Karpas-422 (cell line): ENCODE measurements around the gene ARMC8. TPM values are rescaled to one million over a fixed set of nuclear protein-coding genes. Genes with fewer than 3 reads are reported as not detected.

Source experiments
- DNase-seq: peaks from one replicate; pipeline ENCODE4 v3.0.0-alpha.2; 2015
- H2AFZ ChIP-seq: fragments of 200-600 bp; sonication (generic); 2 replicates; pipeline ENCODE4 v1.6.1; 2014; ENCODE audit warnings: antibody characterized with exemption, low read length, mixed read lengths
- H3K27ac ChIP-seq: fragments of 200-600 bp; sonication (generic); 2 replicates; pipeline ENCODE4 v1.5.1; 2014; ENCODE audit warnings: mild to moderate bottlenecking, low read length, moderate library complexity
- H3K27me3 ChIP-seq: fragments of 200-600 bp; sonication (generic); 2 replicates; pipeline ENCODE4 v1.6.1; 2014; ENCODE audit warnings: low read length, mixed read lengths
- H3K36me3 ChIP-seq: fragments of 200-600 bp; sonication (generic); 2 replicates; pipeline ENCODE4 v1.6.1; 2014; ENCODE audit warnings: low read length, mixed read lengths; ENCODE audit not compliant: insufficient read depth
- H3K4me1 ChIP-seq: fragments of 200-600 bp; sonication (generic); 2 replicates; pipeline ENCODE4 v1.6.1; 2014; ENCODE audit warnings: mild to moderate bottlenecking, low read length, mixed read lengths
- H3K4me2 ChIP-seq: fragments of 200-600 bp; sonication (generic); 2 replicates; pipeline ENCODE4 v1.6.1; 2014; ENCODE audit warnings: low read length, low read depth, mild to moderate bottlenecking; ENCODE audit not compliant: poor library complexity, severe bottlenecking
- H3K4me3 ChIP-seq: fragments of 200-600 bp; sonication (generic); 2 replicates; pipeline ENCODE4 v1.5.1; 2014; ENCODE audit warnings: mild to moderate bottlenecking, antibody characterized with exemption, low read length, mixed read lengths
- H3K79me2 ChIP-seq: fragments of 200-600 bp; sonication (generic); 2 replicates; pipeline ENCODE4 v1.6.1; 2014; ENCODE audit warnings: mild to moderate bottlenecking, low read length, mixed read lengths
- H3K9ac ChIP-seq: fragments of 200-600 bp; sonication (generic); 2 replicates; pipeline ENCODE4 v1.6.0; 2014; ENCODE audit warnings: low read length
- H3K9me2 ChIP-seq: fragments of 200-600 bp; sonication (generic), shearing (Covaris generic); replicated peaks from 2 replicates; pipeline ENCODE4 v1.6.0; 2014; ENCODE audit warnings: mild to moderate bottlenecking, low read length, moderate library complexity; ENCODE audit not compliant: insufficient read depth
- H3K9me3 ChIP-seq: fragments of 300-700, 200-600 bp; sonication (generic); 2 replicates; pipeline ENCODE4 v1.6.1; 2014; ENCODE audit warnings: low read length, mixed read lengths
- H4K20me1 ChIP-seq: fragments of 200-600 bp; sonication (generic); 2 replicates; pipeline ENCODE4 v1.6.1; 2014; ENCODE audit warnings: mild to moderate bottlenecking, antibody characterized with exemption, low read length, low read depth; ENCODE audit not compliant: insufficient read depth
- total RNA-seq: library from RNA; depleted of rRNA; stranded (reverse); fragments of >200 nt; shearing (Covaris generic); gene quantifications from 2 replicates; pipeline ENCODE4 v1.2.3, GENCODE V29; 2014; ENCODE audit warnings: low replicate concordance; rRNA removed

ARMC8 gene
- total RNA-seq, 1 experiment from 2014 or later: 64.0 TPM

DNA sequence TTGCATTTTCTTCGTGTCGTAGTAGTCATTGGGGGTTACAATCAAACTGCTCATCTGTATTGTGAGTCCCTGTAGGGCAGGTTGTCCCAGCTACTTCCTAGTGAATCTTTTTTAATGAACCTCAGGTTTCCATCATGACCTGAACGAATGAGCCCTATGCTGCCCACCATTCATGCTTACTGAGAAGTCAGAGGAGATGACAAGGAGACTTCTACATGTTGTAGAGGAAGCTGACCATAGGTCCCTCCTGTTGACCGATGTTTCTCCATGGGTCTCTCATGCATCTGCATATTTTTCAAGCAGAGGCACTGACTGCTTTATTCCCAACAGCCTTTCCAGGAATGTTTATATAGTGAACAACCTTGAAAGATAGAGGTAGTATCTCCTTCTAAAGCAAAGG lies 147.5 kb downstream of the ARMC8 start:
- no peak overlapping the region for H2AFZ ChIP-seq

DNA sequence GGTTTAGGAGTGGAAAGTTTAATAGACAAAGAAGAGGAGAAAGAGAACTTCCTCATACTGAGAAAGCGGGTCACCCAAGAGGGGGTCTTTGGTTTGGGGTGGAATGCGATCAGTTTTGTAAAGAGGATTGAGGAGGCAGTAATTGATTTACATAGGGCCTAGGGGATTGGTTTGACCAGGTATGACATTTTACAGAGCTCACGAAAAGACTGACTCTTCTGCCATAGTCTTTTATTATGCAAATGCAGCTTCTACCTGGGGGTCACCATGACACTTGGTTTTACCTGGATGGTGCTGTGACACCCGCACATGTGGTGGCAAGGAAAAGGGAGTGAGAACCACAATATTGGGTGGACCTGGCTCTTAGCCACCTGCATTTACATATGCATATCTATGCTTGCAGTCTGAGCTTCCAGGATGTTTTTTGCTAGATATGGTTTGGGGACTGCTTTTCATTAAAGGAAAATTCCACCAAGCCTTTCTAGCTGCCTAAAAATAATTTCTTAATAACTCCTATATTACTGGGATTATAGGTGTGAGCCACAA lies 149.4 kb downstream of the ARMC8 start:
- Histone ChIP-seq H2AFZ (no peak overlapping the region), H4K20me1 (no peaks in the 10 kb centered on the region), H3K4me3 (no peak overlapping the region), H3K4me1 (peaks cover 8% of the 10 kb centered on the region), H3K4me2 (no peak overlapping the region), H3K27me3 (no peaks in the 10 kb centered on the region), H3K9me3 (no peaks in the 10 kb centered on the region), H3K9ac (no peak overlapping the region), H3K9me2 (no peaks in the 10 kb centered on the region), H3K27ac (no peak overlapping the region), H3K79me2 (no peaks in the 10 kb centered on the region), H3K36me3 (no peaks in the 10 kb centered on the region)
- DNase-seq: no peak

More for the DNA sequence above, 147.5 kb downstream of the ARMC8 start:
- Histone ChIP-seq H3K36me3 (no peaks in the 10 kb centered on the region), H3K9ac (no peak overlapping the region), H3K4me1 (peaks cover 12% of the 10 kb centered on the region), H3K27ac (no peak overlapping the region), H3K79me2 (no peaks in the 10 kb centered on the region), H3K27me3 (no peaks in the 10 kb centered on the region), H3K9me2 (no peaks in the 10 kb centered on the region), H3K9me3 (no peaks in the 10 kb centered on the region), H3K4me3 (no peak overlapping the region), H4K20me1 (no peaks in the 10 kb centered on the region), H3K4me2 (no peak overlapping the region)
- DNase-seq: no peak

DNA sequence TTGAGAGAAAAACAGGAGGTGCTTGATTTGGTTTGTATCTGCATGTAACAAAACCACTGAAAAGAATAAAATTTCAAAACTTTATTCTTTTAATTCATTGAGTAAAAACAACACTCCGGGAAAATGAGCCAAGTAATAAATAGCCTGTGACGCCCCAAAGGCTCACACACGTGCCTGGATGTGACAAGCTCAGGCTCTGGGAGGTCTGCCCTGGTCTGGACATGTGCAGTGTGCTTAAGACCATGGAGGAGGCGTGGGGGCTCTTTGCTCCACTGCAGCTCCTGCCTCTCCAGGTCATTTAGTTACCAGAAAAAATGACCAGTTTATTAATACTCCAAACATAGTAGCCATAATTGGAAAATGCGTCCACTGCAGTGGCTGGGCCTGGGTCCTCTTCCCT lies 151.1 kb downstream of the ARMC8 start:
- no peaks in the 10 kb centered on the region for H3K9me3 ChIP-seq
- H3K79me2 ChIP-seq: no peaks in the 10 kb centered on the region
- no peak overlapping the region for H3K27ac ChIP-seq
- H3K36me3 ChIP-seq: no peaks in the 10 kb centered on the region
- H3K4me2 ChIP-seq: no peak overlapping the region
- no peaks in the 10 kb centered on the region for H3K9me2 ChIP-seq
- no peak overlapping the region for H2AFZ ChIP-seq
- no peaks in the 10 kb centered on the region for H4K20me1 ChIP-seq
- no peaks in the 10 kb centered on the region for H3K27me3 ChIP-seq
- H3K4me1 ChIP-seq: peaks cover 8% of the 10 kb centered on the region
- no peak overlapping the region for H3K4me3 ChIP-seq
- H3K9ac ChIP-seq: no peak overlapping the region
- DNase-seq: no peak

DNA sequence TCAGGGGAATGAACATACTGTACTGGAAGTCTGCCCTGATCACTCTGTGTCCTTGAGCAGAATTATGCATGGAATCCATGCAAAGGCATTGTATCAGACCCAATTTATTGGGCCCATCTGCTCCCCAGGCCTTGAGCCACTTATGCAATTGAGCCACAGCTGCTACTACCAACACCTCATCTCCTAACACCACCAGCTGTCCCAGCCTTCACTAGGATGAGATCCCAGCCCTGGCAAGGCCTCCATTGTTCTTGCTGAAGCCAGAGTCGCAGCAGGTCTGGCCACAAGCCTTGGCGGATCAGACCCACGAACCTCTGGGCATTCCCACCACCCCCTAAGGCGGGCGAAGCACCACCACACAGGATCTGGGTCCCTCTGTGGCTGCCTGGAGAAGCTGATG lies 151.7 kb downstream of the ARMC8 start:
- H3K27ac ChIP-seq: no peak overlapping the region

DNA sequence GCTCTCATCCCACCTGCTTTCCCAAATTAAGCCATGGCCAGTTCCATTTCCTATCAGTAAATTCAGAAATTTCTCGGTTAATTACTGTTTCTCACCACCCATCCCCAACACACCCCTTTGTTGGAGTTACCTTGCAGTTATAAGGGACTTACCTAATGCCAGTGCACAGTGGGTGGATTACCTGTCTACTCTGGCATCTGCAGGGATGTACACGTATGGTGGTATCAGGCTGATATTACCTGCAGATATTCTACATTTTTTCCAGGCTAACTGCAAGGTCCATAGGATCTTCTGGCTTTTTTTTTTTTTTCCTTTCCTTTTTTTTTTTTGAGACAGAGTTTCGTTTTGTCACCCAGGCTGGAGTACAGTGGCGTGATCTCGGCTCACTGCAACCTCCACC lies 153.4 kb downstream of the ARMC8 start:
- Histone ChIP-seq H3K27ac (no peak overlapping the region), H3K79me2 (no peaks in the 10 kb centered on the region), H3K9me2 (no peaks in the 10 kb centered on the region), H3K9me3 (no peaks in the 10 kb centered on the region), H3K4me3 (no peak overlapping the region), H3K36me3 (no peaks in the 10 kb centered on the region), H3K9ac (no peak overlapping the region), H3K4me2 (no peak overlapping the region), H4K20me1 (no peaks in the 10 kb centered on the region), H3K4me1 (no peaks in the 10 kb centered on the region), H2AFZ (no peak overlapping the region), H3K27me3 (no peaks in the 10 kb centered on the region)
- no peak for DNase-seq

More for the DNA sequence above, 151.7 kb downstream of the ARMC8 start:
- no peak overlapping the region for H3K4me2 ChIP-seq
- no peaks in the 10 kb centered on the region for H3K79me2 ChIP-seq
- no peak for DNase-seq
- no peaks in the 10 kb centered on the region for H3K36me3 ChIP-seq
- H3K27me3 ChIP-seq: no peaks in the 10 kb centered on the region
- H4K20me1 ChIP-seq: no peaks in the 10 kb centered on the region
- H2AFZ ChIP-seq: no peak overlapping the region
- H3K9ac ChIP-seq: no peak overlapping the region
- H3K9me3 ChIP-seq: no peaks in the 10 kb centered on the region
- peaks cover 8% of the 10 kb centered on the region for H3K4me1 ChIP-seq
- H3K9me2 ChIP-seq: no peaks in the 10 kb centered on the region
- H3K4me3 ChIP-seq: no peak overlapping the region

DNA sequence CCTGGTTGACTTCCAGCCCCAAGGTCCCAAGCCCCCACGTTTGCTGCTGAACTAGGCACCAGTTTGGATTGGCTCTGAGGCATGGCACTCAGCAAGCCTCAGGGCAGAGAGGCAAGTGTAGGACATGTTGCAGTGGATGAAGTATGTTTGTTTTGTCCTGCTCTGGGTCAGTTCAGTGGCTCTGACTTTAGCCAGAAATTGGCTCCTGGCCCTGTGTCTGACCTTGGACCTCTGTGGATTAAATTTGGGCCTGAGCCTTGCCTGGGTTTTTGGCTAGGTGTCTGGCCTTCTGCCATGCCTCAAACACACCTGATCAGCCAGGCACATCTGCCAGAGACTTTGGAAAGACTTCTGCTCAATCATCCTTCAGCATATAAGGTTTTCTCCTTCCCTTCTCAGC lies 157.7 kb downstream of the ARMC8 start:
- no peaks in the 10 kb centered on the region for H3K9me2 ChIP-seq
- no peaks in the 10 kb centered on the region for H3K79me2 ChIP-seq
- H3K4me1 ChIP-seq: no peaks in the 10 kb centered on the region
- no peaks in the 10 kb centered on the region for H4K20me1 ChIP-seq
- H3K9me3 ChIP-seq: no peaks in the 10 kb centered on the region
- no peaks in the 10 kb centered on the region for H3K36me3 ChIP-seq
- H2AFZ ChIP-seq: no peak overlapping the region
- no peak overlapping the region for H3K9ac ChIP-seq
- no peak overlapping the region for H3K4me3 ChIP-seq
- H3K27ac ChIP-seq: no peak overlapping the region
- H3K4me2 ChIP-seq: no peak overlapping the region
- no peak for DNase-seq
- no peaks in the 10 kb centered on the region for H3K27me3 ChIP-seq

Other genes with a start within 250 kb of the ARMC8 start
- gene CLDN18, start 177.1 kb upstream of the ARMC8 start, total RNA-seq: not detected in 2 replicates
- not detected in 2 replicates for gene DZIP1L, start 71.7 kb upstream of the ARMC8 start, total RNA-seq
- not detected in 2 replicates for gene A4GNT, start 54.9 kb upstream of the ARMC8 start, total RNA-seq
- 9.7 and 12.3 TPM in 2 replicates for gene DBR1, start 12.4 kb upstream of the ARMC8 start, total RNA-seq
- not detected in 2 replicates for gene NME9, start 142.6 kb downstream of the ARMC8 start, total RNA-seq
- gene MRAS, start 161.3 kb downstream of the ARMC8 start, total RNA-seq: not detected in 2 replicates
- not detected in 2 replicates for gene ESYT3, start 247.3 kb downstream of the ARMC8 start, total RNA-seq